SK-N-SH treated with all-trans-retinoic acid at 6 μM for 48 hours (cell line): ENCODE data around the gene UBAP1.

ENCODE experiments used
- ATAC-seq: fragments of 200-7000 bp; cut with Tn5 transposase; 3 replicates; pipeline ENCODE4 v1.9.1; 2020; ENCODE audit warnings: mild to moderate bottlenecking, moderate library complexity
- ARNTL ChIP-seq: fragments of 450-650 bp; formaldehyde crosslinking; IDR thresholded peaks from 2 replicates; pipeline ENCODE4 v1.5.0; 2020; ENCODE audit warnings: low read depth, mild to moderate bottlenecking, moderate library complexity, borderline replicate concordance
- BACH2 ChIP-seq: fragments of 250-450 bp; sonication (Bioruptor Pico); IDR thresholded peaks from 2 replicates; pipeline ENCODE4 v1.9.0; 2021; ENCODE audit warnings: mild to moderate bottlenecking, borderline replicate concordance
- CSDC2 ChIP-seq: fragments of 250-450 bp; sonication (Bioruptor Pico); IDR thresholded peaks from 2 replicates; pipeline ENCODE4 v1.5.0; 2020; ENCODE audit warnings: mild to moderate bottlenecking, moderate library complexity
- ESRRG ChIP-seq: fragments of 250-450 bp; sonication (Bioruptor Pico); IDR thresholded peaks from 2 replicates; pipeline ENCODE4 v1.6.1; 2021; ENCODE audit warnings: mild to moderate bottlenecking
- ISL1 ChIP-seq: fragments of 250-450 bp; sonication (Bioruptor Pico); IDR thresholded peaks from 2 replicates; pipeline ENCODE4 v2.1.2; 2022; ENCODE audit warnings: mild to moderate bottlenecking, moderate library complexity
- OSR1 ChIP-seq: fragments of 250-450 bp; sonication (Bioruptor Pico); IDR thresholded peaks from 2 replicates; pipeline ENCODE4 v1.8.0; 2022; ENCODE audit warnings: moderate library complexity, mild to moderate bottlenecking, inconsistent platforms
- PPARA ChIP-seq: fragments of 250-450 bp; sonication (Bioruptor Pico); IDR thresholded peaks from 2 replicates; pipeline ENCODE4 v1.5.0; 2020; ENCODE audit warnings: mild to moderate bottlenecking, borderline replicate concordance
- RARB ChIP-seq: fragments of 250-450 bp; sonication (Bioruptor Pico); IDR thresholded peaks from 2 replicates; pipeline ENCODE4 v1.8.0; 2021; ENCODE audit warnings: mild to moderate bottlenecking, moderate library complexity
- SNAI2 ChIP-seq: fragments of 250-450 bp; sonication (Bioruptor Pico); IDR thresholded peaks from 2 replicates; pipeline ENCODE4 v1.5.0; 2020; ENCODE audit warnings: mild to moderate bottlenecking, moderate library complexity
- TOX ChIP-seq: fragments of 250-450 bp; sonication (Bioruptor Pico); IDR thresholded peaks from 2 replicates; pipeline ENCODE4 v1.8.0; 2021; ENCODE audit warnings: mild to moderate bottlenecking, moderate library complexity, borderline replicate concordance
- ZC3H10 ChIP-seq: fragments of 250-450 bp; sonication (Bioruptor Pico); IDR thresholded peaks from 2 replicates; pipeline ENCODE4 v1.5.1; 2021; ENCODE audit warnings: mild to moderate bottlenecking, moderate library complexity
- ZFP3 ChIP-seq: fragments of 250-450 bp; sonication (Bioruptor Pico); IDR thresholded peaks from 2 replicates; pipeline ENCODE4 v1.5.0; 2020; ENCODE audit warnings: mild to moderate bottlenecking, moderate library complexity
- ZFP30 ChIP-seq: fragments of 450-650 bp; formaldehyde crosslinking; IDR thresholded peaks from 2 replicates; pipeline ENCODE4 v1.5.0; 2022; ENCODE audit warnings: mild to moderate bottlenecking, moderate library complexity
- ZNF565 ChIP-seq: fragments of 450-650 bp; formaldehyde crosslinking; conservative IDR thresholded peaks from 2 replicates; pipeline ENCODE4 v1.5.0; 2020; ENCODE audit warnings: low read depth, mild to moderate bottlenecking, moderate library complexity
- ZNF70 ChIP-seq: fragments of 450-650 bp; formaldehyde crosslinking; IDR thresholded peaks from 2 replicates; pipeline ENCODE4 v1.5.0; 2020; ENCODE audit warnings: mild to moderate bottlenecking, moderate library complexity
- ZNF8 ChIP-seq: fragments of 450-650 bp; formaldehyde crosslinking; IDR thresholded peaks from 2 replicates; pipeline ENCODE4 v1.5.0; 2020; ENCODE audit warnings: mild to moderate bottlenecking, moderate library complexity
- TF ChIP-seq, protein P1 (sequence below): fragments of 250-450 bp; sonication (Bioruptor Pico); IDR thresholded peaks from 2 replicates; pipeline ENCODE4 v1.5.1; 2020; ENCODE audit warnings: low read depth, mild to moderate bottlenecking, moderate library complexity
- TF ChIP-seq, protein P2 (sequence below): fragments of 250-450 bp; sonication (Bioruptor Pico); IDR thresholded peaks from 2 replicates; pipeline ENCODE4 v1.8.0; 2021; ENCODE audit warnings: low read depth, mild to moderate bottlenecking, moderate library complexity, borderline replicate concordance
- TF ChIP-seq, protein P3 (sequence below): fragments of 250-450 bp; sonication (Bioruptor Pico); IDR thresholded peaks from 2 replicates; pipeline ENCODE4 v1.5.1; 2021; ENCODE audit warnings: mild to moderate bottlenecking, moderate library complexity
- TF ChIP-seq, protein P4 (sequence below): fragments of 250-450 bp; sonication (Bioruptor Pico); IDR thresholded peaks from 2 replicates; pipeline ENCODE4 v1.8.0; 2020; ENCODE audit warnings: mild to moderate bottlenecking, moderate library complexity, borderline replicate concordance

The UBAP1 gene

DNA sequence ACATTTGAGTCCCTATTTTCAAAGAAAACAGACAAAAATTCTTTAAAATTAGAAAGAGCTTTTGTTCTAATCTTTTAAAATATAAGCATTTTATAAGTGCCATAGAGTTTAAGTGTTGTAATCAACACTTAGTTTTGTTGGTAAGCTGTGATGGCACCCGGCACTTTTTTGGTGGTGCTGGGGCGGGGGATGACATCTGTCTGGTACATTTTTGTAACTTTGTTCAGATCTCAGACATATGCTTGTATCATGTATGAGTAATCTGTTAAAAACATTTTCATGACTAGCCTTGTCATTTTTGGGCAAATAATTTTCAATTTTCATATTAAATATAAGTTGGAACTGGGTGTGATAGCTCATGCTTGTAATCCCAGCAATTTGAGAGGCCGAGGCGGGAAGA is 51.7 kb downstream of the UBAP1 start:
- TF ChIP-seq, protein P1, sequence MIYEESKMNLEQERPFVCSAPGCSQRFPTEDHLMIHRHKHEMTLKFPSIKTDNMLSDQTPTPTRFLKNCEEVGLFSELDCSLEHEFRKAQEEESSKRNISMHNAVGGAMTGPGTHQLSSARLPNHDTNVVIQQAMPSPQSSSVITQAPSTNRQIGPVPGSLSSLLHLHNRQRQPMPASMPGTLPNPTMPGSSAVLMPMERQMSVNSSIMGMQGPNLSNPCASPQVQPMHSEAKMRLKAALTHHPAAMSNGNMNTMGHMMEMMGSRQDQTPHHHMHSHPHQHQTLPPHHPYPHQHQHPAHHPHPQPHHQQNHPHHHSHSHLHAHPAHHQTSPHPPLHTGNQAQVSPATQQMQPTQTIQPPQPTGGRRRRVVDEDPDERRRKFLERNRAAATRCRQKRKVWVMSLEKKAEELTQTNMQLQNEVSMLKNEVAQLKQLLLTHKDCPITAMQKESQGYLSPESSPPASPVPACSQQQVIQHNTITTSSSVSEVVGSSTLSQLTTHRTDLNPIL (CRISPR knock-in tag) = no peak
- TF ChIP-seq ZC3H10 (CRISPR knock-in tag) (no peak), BACH2 (no peak), ARNTL (CRISPR knock-in tag) (no peak), CSDC2 (CRISPR knock-in tag) (no peak), PPARA (CRISPR knock-in tag) (no peak)
- no peak for ATAC-seq

DNA sequence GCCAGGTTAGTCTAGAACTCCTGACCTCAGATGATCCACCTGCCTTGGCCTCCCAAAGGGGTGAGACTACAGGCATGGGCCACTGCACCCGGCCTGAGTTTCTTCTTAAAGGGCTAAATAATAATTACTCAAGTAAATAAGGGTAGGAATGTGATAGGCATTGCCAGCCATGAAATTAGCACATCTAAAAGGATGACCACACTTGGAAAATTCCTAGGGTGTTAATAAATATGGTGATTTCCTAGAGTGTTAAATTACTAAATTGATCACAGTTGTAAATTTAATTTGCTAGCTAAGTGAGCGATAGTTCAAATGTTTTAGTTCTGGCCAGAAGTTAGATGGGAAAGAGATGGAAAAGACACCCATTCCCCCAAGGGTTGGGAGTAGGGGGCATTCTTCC is 53.4 kb downstream of the UBAP1 start:
- TF ChIP-seq ISL1 (CRISPR knock-in tag) (no peak), TOX (CRISPR knock-in tag) (no peak), ZNF8 (CRISPR knock-in tag) (no peak), ZFP3 (no peak), SNAI2 (CRISPR knock-in tag) (no peak), PPARA (CRISPR knock-in tag) (no peak), CSDC2 (CRISPR knock-in tag) (no peak), ZNF565 (CRISPR knock-in tag) (no peak), OSR1 (CRISPR knock-in tag) (no peak), ZNF70 (CRISPR knock-in tag) (no peak), ESRRG (CRISPR knock-in tag) (no peak)
- TF ChIP-seq, protein P2, sequence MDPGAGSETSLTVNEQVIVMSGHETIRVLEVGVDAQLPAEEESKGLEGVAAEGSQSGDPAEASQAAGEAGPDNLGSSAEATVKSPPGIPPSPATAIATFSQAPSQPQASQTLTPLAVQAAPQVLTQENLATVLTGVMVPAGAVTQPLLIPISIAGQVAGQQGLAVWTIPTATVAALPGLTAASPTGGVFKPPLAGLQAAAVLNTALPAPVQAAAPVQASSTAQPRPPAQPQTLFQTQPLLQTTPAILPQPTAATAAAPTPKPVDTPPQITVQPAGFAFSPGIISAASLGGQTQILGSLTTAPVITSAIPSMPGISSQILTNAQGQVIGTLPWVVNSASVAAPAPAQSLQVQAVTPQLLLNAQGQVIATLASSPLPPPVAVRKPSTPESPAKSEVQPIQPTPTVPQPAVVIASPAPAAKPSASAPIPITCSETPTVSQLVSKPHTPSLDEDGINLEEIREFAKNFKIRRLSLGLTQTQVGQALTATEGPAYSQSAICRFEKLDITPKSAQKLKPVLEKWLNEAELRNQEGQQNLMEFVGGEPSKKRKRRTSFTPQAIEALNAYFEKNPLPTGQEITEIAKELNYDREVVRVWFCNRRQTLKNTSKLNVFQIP (CRISPR knock-in tag) = no peak
- TF ChIP-seq, protein P3, sequence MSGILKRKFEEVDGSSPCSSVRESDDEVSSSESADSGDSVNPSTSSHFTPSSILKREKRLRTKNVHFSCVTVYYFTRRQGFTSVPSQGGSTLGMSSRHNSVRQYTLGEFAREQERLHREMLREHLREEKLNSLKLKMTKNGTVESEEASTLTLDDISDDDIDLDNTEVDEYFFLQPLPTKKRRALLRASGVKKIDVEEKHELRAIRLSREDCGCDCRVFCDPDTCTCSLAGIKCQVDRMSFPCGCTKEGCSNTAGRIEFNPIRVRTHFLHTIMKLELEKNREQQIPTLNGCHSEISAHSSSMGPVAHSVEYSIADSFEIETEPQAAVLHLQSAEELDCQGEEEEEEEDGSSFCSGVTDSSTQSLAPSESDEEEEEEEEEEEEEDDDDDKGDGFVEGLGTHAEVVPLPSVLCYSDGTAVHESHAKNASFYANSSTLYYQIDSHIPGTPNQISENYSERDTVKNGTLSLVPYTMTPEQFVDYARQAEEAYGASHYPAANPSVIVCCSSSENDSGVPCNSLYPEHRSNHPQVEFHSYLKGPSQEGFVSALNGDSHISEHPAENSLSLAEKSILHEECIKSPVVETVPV (CRISPR knock-in tag) = no peak
- TF ChIP-seq, protein P4, sequence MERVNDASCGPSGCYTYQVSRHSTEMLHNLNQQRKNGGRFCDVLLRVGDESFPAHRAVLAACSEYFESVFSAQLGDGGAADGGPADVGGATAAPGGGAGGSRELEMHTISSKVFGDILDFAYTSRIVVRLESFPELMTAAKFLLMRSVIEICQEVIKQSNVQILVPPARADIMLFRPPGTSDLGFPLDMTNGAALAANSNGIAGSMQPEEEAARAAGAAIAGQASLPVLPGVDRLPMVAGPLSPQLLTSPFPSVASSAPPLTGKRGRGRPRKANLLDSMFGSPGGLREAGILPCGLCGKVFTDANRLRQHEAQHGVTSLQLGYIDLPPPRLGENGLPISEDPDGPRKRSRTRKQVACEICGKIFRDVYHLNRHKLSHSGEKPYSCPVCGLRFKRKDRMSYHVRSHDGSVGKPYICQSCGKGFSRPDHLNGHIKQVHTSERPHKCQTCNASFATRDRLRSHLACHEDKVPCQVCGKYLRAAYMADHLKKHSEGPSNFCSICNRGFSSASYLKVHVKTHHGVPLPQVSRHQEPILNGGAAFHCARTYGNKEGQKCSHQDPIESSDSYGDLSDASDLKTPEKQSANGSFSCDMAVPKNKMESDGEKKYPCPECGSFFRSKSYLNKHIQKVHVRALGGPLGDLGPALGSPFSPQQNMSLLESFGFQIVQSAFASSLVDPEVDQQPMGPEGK (CRISPR knock-in tag) = no peak
- no peak for ATAC-seq

DNA sequence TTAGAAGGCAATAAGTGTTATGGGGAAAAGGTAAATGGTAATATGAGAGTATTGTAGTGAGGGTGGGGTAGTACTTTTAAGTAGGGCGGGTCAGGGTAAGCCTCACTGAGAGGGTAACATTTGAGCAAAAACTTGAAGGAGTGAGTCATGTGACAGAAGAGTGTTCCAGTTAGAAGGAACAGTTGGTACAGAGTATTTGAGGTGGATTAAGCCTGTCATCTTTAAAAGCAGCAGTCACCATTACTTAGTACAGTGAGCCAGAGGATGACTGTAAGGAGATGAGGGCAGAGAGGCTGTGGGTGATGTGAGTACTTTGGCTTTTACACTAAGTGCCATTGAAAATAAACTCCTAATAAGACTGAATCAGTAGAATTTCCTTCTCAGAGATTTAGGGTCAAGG is 54.8 kb downstream of the UBAP1 start:
- TF ChIP-seq, protein P3 (CRISPR knock-in tag) = no peak
- TF ChIP-seq ZFP30 (CRISPR knock-in tag) (no peak), PPARA (CRISPR knock-in tag) (no peak), ZNF565 (CRISPR knock-in tag) (no peak), SNAI2 (CRISPR knock-in tag) (no peak), RARB (CRISPR knock-in tag) (no peak), ARNTL (CRISPR knock-in tag) (no peak), ZFP3 (no peak), ZC3H10 (CRISPR knock-in tag) (no peak), ZNF70 (CRISPR knock-in tag) (no peak), ZNF8 (CRISPR knock-in tag) (no peak)
- TF ChIP-seq, protein P4 (CRISPR knock-in tag) = no peak
- ATAC-seq = peak; percentile 37; the same call in 1 of the 3 replicates
